NOMO-1 (cell line): ENCODE measurements around the gene CDK14.

Experiments
- DNase-seq, 2 experiments: peaks; one replicate each; lab custom pipeline; 2025; ENCODE audit not compliant: unreplicated experiment in 2 of 2; lab: John Stamatoyannopoulos, UW

CDK14 gene

GRCh38 chr7:91127959-91128358 is 531.8 kb downstream of the CDK14 start:
- no peak for DNase-seq

GRCh38 chr7:91128683-91129348 is 532.7 kb downstream of the CDK14 start:
- no peak for DNase-seq

- no peak for DNase-seq
These were observed 539.2 kb downstream of the CDK14 start for GRCh38 chr7:91135300-91135699.

GRCh38 chr7:91135703-91136430 is 539.7 kb downstream of the CDK14 start:
- DNase-seq, result no peak

- DNase-seq, result no peak
These were observed 541.1 kb downstream of the CDK14 start for GRCh38 chr7:91137153-91137787.

GRCh38 chr7:91137788-91138368 is 541.8 kb downstream of the CDK14 start:
- DNase-seq, result no peak

- no peak for DNase-seq
These were observed 544.2 kb downstream of the CDK14 start for GRCh38 chr7:91140286-91140685.

- peak; percentile 75 to 88 for DNase-seq
These were observed 544.9 kb downstream of the CDK14 start for GRCh38 chr7:91140982-91141381.

- DNase-seq, result no peak
These were observed 546.6 kb downstream of the CDK14 start for GRCh38 chr7:91142743-91143142.

- no peak for DNase-seq
These were observed 553.5 kb downstream of the CDK14 start for GRCh38 chr7:91149341-91150246.

- no peak for DNase-seq
These were observed 555.8 kb downstream of the CDK14 start for GRCh38 chr7:91151916-91152315.

GRCh38 chr7:91156316-91157185 is 560.4 kb downstream of the CDK14 start:
- DNase-seq, result no peak

GRCh38 chr7:91157579-91158320 is 561.6 kb downstream of the CDK14 start:
- no peak for DNase-seq

- peak in 1 of 2 experiments; percentile 53 for DNase-seq
These were observed 566.3 kb downstream of the CDK14 start for GRCh38 chr7:91162436-91162835.

- no peak for DNase-seq
These were observed 568.4 kb downstream of the CDK14 start for GRCh38 chr7:91164506-91164905.

GRCh38 chr7:91165006-91165845 is 569.1 kb downstream of the CDK14 start:
- peak; percentile 83 to 99 for DNase-seq

- DNase-seq, result peak in 1 of 2 experiments; percentile 93
These were observed 569.7 kb downstream of the CDK14 start for GRCh38 chr7:91165846-91166230.
